GM10266 (cell line): ENCODE data around the gene GPRC5D.

Source experiments
- DNase-seq: peaks from one replicate; pipeline ENCODE4 v3.0.0; 2012; ENCODE audit errors: extremely low spot score
- TF ChIP-seq, protein P1 (sequence below): IDR thresholded peaks from 2 replicates; pipeline ENCODE4 v1.5.1; 2012; ENCODE audit warnings: mild to moderate bottlenecking, low read depth; ENCODE audit not compliant: control insufficient read depth, insufficient read depth; ENCODE audit errors: missing control alignments

Gene GPRC5D

GRCh38 chr12:12979126-12979525 lies 27.2 kb upstream of the GPRC5D start:
- TF ChIP-seq, protein P1, sequence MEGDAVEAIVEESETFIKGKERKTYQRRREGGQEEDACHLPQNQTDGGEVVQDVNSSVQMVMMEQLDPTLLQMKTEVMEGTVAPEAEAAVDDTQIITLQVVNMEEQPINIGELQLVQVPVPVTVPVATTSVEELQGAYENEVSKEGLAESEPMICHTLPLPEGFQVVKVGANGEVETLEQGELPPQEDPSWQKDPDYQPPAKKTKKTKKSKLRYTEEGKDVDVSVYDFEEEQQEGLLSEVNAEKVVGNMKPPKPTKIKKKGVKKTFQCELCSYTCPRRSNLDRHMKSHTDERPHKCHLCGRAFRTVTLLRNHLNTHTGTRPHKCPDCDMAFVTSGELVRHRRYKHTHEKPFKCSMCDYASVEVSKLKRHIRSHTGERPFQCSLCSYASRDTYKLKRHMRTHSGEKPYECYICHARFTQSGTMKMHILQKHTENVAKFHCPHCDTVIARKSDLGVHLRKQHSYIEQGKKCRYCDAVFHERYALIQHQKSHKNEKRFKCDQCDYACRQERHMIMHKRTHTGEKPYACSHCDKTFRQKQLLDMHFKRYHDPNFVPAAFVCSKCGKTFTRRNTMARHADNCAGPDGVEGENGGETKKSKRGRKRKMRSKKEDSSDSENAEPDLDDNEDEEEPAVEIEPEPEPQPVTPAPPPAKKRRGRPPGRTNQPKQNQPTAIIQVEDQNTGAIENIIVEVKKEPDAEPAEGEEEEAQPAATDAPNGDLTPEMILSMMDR = no peak
- DNase-seq = no peak

- TF ChIP-seq, protein P1 = no peak
- DNase-seq = no peak
Observed at GRCh38 chr12:12977231-12977630, 25.3 kb upstream of the GPRC5D start.

DNA sequence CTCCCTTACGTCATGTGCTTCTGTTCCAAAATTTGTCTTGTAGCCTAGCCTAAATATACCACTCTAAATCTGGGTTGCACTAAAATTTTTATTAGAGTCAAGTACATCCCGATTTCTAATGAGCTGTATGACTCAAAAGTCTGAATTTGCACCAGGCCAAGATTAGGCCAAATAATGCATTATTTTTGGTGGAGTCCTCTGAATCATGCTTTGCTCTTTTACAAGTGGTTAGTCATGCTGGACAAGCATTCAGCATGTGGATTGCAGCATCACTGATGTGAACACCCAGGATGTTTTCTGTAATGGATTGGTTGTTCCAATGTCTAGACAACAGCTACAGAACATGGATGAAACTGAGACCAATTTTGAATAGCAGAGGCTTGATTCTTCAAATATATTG lies 24.4 kb upstream of the GPRC5D start:
- DNase-seq = no peak
- TF ChIP-seq, protein P1 = no peak

GRCh38 chr12:12975322-12976077 lies 23.5 kb upstream of the GPRC5D start:
- DNase-seq = peak; percentile 38
- TF ChIP-seq, protein P1 = peak; percentile 54

- TF ChIP-seq, protein P1 = no peak
- DNase-seq = no peak
Observed at GRCh38 chr12:12974211-12974610, 22.2 kb upstream of the GPRC5D start.

GRCh38 chr12:12973019-12973418 lies 21.0 kb upstream of the GPRC5D start:
- DNase-seq = no peak
- TF ChIP-seq, protein P1 = no peak

DNA sequence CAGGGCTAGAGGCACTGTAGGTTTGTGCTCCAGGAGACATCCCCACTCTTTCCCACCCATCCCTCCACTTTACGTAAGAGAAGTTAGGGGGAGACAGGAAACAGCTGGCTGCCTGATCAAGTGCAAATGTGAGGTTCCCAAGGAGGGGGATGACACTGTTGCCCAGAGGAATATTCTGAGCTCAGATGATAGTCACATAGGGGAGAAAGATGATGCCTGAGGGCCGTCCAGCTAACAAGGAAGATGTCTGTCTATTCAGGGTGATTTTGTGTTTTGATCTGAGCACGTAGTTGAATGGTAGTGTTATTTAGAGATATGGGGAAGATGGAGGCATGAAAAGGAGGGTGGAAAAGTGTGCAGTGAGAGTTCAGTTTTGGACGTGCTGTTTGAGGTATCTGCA lies 13.9 kb upstream of the GPRC5D start:
- DNase-seq = no peak
- TF ChIP-seq, protein P1 = no peak
